Left ventricle myocardium inferior (tissue), 1 donor: ENCODE results near the gene CCDC116. TPM values are rescaled to one million over a fixed set of nuclear protein-coding genes. Genes with fewer than 3 reads are reported as not detected.

ENCODE experiments used
- DNase-seq: peaks from one replicate; pipeline ENCODE4 v3.0.0-alpha.2; 2020
- H3K27ac ChIP-seq: fragments of 200-600 bp; replicated peaks from 2 replicates; pipeline ENCODE4 v1.8.0; 2021
- H3K27me3 ChIP-seq: fragments of 200-600 bp; 2 replicates; pipeline ENCODE4 v1.8.0; 2021; ENCODE audit warnings: low read depth
- H3K36me3 ChIP-seq: fragments of 200-600 bp; 2 replicates; pipeline ENCODE4 v1.8.0; 2021
- H3K4me1 ChIP-seq: fragments of 200-600 bp; 2 replicates; pipeline ENCODE4 v1.8.0; 2021
- H3K4me3 ChIP-seq: fragments of 200-600 bp; 2 replicates; pipeline ENCODE4 v1.8.0; 2021; ENCODE audit warnings: mild to moderate bottlenecking, moderate library complexity
- H3K9me3 ChIP-seq: fragments of 200-600 bp; replicated peaks from 2 replicates; pipeline ENCODE4 v1.8.0; 2021
- intact Hi-C: fragments of 100-400 bp; cut with micrococcal nuclease; formaldehyde crosslinking; loops from one replicate; pipeline ENCODE4 v1.11.0; 2022
- long read RNA-seq: library from polyadenylated mRNA; unstranded; transcript quantifications from one replicate; pipeline ENCODE4 v2.0.0, GENCODE V29; 2021
- total RNA-seq: library from RNA; stranded (reverse); fragmentation: NEBNext Ultra II Directional; extraction: Animal tissue kit (Norgen Biotek cat#: 25700); gene quantifications from one replicate; pipeline ENCODE4 v1.2.1, GENCODE V29; 2021
- TF ChIP-seq, protein P1 (sequence below): fragments of 200-600 bp; IDR thresholded peaks from 2 replicates; pipeline ENCODE4 v1.8.0; 2021; ENCODE audit warnings: antibody characterized with exemption, mild to moderate bottlenecking, borderline replicate concordance
- donor health status: DM: no; HTN: yes; CAD: no; lungs with severe emphysema.

The CCDC116 gene, protein sequence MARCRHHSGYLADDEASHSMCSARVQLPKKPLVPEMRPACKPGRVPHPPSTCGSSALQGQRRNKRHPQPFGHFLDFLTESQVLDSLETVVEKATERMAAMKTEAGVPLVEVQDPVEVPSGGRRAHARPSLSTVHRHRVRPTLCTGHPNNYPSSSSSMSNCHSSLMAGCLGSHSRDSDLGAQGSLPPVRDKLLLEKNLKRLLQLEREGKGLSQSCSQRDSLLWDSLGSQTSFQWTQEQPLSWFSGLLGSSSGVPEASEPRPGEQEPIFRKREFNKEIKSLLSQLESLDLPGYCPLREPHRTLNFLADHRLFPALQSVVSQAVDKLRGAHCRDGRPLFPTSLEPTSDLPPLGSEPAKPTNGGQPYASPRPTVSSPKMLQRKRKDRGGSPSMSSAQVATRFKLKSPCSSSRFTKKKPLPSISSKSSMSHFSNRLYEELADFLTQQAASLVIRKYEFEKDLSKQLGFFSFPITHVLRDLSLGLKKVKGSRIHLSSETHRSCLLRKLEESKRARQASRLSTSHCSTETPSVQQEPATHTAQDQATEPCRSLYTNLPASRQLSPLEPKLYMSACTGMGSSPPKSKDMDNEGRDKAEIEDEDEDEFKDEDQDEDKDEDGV
- 0.11 TPM for total RNA-seq
- long read RNA-seq, result 0 reads

DNA sequence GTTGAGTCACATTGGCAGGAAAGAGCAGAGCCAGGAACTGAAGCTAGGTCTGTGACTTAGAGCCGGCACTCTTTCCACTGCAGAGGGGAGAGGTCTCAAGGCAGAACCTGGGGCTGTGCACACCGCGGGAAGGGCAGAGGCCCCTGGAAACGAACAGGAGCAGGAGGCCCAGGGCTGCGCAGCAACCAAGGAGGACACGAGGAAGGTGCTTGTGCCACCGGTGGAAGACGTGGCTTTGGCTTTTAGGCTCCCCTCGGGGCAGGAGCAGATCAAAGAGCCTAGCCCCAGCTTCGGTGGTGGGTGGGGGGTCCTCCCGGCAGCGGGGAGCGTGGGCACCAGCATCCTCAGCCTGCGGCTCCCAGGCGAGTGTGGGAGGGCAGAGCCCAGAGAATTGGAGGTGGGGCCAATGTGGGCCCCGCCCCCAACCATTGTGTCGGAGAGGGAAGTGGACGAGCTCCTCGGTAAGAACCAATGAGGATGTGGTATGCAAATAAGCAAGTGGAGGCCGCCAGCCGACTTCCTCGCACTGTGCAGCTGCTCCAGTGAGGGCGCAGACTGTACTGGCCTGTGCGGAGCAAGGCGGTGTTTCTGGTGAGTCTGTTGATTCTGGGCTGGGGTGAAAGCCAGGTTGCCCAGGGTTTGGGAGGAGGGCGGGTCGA is at the start of gene CCDC116:
TSS of gene CCDC116 (plus strand) at position 524 of the 659 bp plus-strand sequence. CDS start 422 bp downstream, outside the sequence.
- Histone ChIP-seq H3K9me3 (no peaks in the 10 kb centered on the region), H3K4me1 (peaks cover 21% of the 10 kb centered on the region), H3K36me3 (no peaks in the 10 kb centered on the region), H3K27ac (no peak within 1 kb of the TSS), H3K27me3 (no peaks in the 10 kb centered on the region), H3K4me3 (no peak within 1 kb of the TSS)
- intact Hi-C loops, result no loop called here
- DNase-seq, result no peak
- TF ChIP-seq, protein P1, sequence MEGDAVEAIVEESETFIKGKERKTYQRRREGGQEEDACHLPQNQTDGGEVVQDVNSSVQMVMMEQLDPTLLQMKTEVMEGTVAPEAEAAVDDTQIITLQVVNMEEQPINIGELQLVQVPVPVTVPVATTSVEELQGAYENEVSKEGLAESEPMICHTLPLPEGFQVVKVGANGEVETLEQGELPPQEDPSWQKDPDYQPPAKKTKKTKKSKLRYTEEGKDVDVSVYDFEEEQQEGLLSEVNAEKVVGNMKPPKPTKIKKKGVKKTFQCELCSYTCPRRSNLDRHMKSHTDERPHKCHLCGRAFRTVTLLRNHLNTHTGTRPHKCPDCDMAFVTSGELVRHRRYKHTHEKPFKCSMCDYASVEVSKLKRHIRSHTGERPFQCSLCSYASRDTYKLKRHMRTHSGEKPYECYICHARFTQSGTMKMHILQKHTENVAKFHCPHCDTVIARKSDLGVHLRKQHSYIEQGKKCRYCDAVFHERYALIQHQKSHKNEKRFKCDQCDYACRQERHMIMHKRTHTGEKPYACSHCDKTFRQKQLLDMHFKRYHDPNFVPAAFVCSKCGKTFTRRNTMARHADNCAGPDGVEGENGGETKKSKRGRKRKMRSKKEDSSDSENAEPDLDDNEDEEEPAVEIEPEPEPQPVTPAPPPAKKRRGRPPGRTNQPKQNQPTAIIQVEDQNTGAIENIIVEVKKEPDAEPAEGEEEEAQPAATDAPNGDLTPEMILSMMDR, result no peak

DNA sequence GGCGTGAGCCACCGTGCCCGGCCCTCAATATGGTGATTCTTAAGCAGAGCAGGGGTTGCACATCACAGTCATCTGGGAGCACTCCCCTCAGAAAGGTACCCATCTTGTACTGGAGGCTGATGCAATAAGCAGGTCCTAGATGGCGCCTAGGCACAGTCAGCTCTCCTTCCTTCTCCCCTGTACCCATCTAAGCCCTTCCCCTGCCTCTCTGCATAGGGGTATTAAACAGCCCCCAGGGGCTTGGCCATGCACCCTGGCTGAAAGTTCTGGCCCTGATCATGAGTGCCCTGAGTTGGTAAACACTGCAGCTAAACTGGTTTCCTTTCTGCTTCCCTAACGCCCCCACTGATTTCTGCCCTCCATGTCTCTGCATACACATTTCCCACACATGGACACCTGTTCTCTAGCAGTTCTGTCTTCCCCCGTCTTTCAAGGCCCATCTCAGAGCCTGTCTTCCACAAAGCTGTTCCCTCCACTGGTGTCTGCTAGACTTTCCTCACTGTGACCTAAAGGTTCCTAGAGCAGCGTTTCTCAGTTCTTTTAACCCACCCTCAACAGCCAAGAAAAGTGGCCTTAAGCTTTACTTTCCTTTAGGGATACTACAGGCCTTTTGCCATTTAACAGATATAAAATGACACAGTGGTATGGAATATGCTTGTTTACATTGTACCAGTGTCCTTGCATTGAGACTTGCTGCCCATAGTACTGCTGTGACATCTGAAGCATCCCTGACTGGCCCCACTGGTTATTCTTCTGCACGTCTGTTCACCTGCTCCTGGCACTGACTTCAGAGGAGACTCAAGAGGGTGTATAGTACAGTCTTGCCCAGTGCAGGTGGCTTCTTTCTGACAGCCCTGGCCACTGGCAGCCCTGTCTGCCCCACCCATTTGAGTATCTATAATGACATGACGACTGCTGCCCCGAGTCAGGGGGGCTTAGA is 49.5 kb upstream of the CCDC116 start:
- Histone ChIP-seq H3K27me3 (no peaks in the 10 kb centered on the region), H3K36me3 (no peaks in the 10 kb centered on the region), H3K4me3 (no peak overlapping the region), H3K4me1 (peaks cover 64% of the 10 kb centered on the region), H3K9me3 (no peaks in the 10 kb centered on the region), H3K27ac (no peak overlapping the region)
- intact Hi-C loops, result no loop called here
- TF ChIP-seq, protein P1, result no peak
- DNase-seq, result no peak

DNA sequence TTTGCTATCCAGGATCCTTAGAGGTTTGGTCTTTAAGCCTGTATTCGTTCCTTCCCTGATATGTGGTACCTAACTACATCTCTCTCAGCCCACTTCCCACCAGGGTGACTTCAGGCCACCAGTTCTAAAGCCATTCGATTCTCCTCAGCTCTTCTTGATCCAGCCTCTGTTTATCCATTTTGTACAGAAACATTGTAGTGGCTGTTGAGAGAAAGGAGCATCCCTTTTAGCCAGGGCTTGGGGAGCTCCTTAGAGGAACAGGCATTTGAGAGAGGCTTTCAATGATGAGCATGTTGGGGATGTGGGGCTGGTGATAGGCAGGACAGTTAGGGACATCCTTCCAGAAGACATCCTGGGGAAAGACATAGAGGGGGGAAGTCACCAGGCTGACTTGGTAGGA is 47.2 kb upstream of the CCDC116 start:
- Histone ChIP-seq H3K27ac (no peak overlapping the region), H3K4me1 (peaks cover 64% of the 10 kb centered on the region), H3K9me3 (no peaks in the 10 kb centered on the region), H3K36me3 (no peaks in the 10 kb centered on the region), H3K4me3 (no peak overlapping the region), H3K27me3 (no peaks in the 10 kb centered on the region)
- TF ChIP-seq, protein P1, result no peak
- DNase-seq, result no peak
- intact Hi-C loops, result no loop called here

DNA sequence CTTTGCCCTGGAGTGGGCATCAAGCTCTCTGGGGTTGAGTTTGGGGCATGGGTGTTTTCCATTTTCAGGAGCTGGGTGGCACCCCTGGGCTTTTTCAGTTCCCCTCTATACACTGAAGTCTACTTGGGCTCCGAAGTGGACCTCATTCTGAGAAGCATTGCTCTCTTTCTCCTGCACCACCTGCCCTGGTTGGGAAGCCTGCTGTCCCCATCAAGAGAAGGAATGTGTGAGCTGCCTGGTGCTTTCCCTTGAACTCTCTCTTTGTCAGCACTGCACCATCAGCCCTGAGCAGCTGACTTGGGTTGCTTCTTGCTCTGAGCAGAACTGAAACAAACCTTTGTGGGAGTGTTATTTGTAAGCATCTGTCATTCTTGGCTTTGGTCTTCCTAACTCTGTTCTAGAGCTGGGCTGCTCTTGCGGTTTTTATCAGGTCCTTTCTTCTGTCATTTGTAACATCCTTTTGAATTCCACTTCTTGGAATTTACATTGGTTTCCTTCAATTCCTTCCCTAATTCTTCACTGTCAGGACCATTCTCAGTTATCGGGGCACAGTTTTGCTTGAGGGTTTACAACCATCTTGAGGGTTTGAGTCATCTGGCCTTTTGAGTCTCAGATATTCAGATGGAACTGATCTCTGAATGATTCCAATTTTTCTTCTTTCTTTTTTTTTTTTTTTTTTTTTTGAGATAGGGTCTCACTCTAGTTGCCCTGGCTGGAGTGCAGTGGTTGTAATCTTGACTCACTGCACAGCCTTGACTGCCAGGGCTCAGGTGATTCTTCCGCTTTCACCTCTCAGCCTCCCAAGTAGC is 44.6 kb upstream of the CCDC116 start:
- H3K36me3 ChIP-seq, result peaks cover 4% of the 10 kb centered on the region
- intact Hi-C loops, result no loop called here
- H3K4me3 ChIP-seq, result no peak overlapping the region
- H3K27me3 ChIP-seq, result no peaks in the 10 kb centered on the region
- H3K9me3 ChIP-seq, result no peaks in the 10 kb centered on the region
- no peak overlapping the region for H3K27ac ChIP-seq
- H3K4me1 ChIP-seq, result peaks cover 68% of the 10 kb centered on the region
- TF ChIP-seq, protein P1, result no peak
- no peak for DNase-seq
